Right lobe of liver (tissue), 4 donors: ENCODE results near the gene KCNN3.

Experiments
- CTCF ChIP-seq, 4 donors: fragments of 200-600 bp in 3 of 4; fragments of 450-650 bp in 1 of 4; IDR thresholded peaks; one replicate each; pipeline versions ENCODE4 v1.5.1 to v1.8.0; 2016 to 2022; ENCODE audit warnings: antibody characterized with exemption in 4 of 4, mild to moderate bottlenecking in 2 of 4
- POLR2A ChIP-seq: fragments of 450-650 bp; IDR thresholded peaks from one replicate; pipeline ENCODE4 v1.6.1; 2017; ENCODE audit warnings: antibody characterized with exemption, mild to moderate bottlenecking
- donor health status: DM: no; HTN: no; CAD: no.
- donor health status: DM: no; HTN: no; CAD: no.
- donor health status: DM: no; HTN: yes; CAD: no.

GRCh38 chr1:154806333-154806732, 63.7 kb downstream of the KCNN3 start:
- TF ChIP-seq CTCF (IDR thresholded peaks at IDR 0.05) (no peak), POLR2A (no peak)
